GM18951 (cell line): ENCODE measurements around the gene MOB3B.

Source experiments
- POLR2A ChIP-seq: IDR thresholded peaks from 4 replicates; pipeline ENCODE4 v1.6.1; 2011; ENCODE audit warnings: mild to moderate bottlenecking; ENCODE audit not compliant: insufficient read length, insufficient read depth; ENCODE audit errors: extremely low read depth
- in situ Hi-C: fragments of 300-500 bp; cut with MboI; formaldehyde crosslinking; loops from one replicate; pipeline ENCODE4 v1.12.0; 2022; ENCODE audit warnings: low sequenced_read_pairs, mixed read lengths, inconsistent platforms; ENCODE audit not compliant: unreplicated experiment

MOB3B gene

GRCh38 chr9:27384262-27385014, 145.2 kb downstream of the MOB3B start:
- TF ChIP-seq POLR2A: no peak
- in situ Hi-C loops: no loop called here

- in situ Hi-C loops: no loop called here
- no peak for TF ChIP-seq POLR2A
These were observed 146.1 kb downstream of the MOB3B start for GRCh38 chr9:27383524-27383923.

- in situ Hi-C loops: no loop called here
- no peak for TF ChIP-seq POLR2A
These were observed 146.6 kb downstream of the MOB3B start for GRCh38 chr9:27382975-27383374.

DNA sequence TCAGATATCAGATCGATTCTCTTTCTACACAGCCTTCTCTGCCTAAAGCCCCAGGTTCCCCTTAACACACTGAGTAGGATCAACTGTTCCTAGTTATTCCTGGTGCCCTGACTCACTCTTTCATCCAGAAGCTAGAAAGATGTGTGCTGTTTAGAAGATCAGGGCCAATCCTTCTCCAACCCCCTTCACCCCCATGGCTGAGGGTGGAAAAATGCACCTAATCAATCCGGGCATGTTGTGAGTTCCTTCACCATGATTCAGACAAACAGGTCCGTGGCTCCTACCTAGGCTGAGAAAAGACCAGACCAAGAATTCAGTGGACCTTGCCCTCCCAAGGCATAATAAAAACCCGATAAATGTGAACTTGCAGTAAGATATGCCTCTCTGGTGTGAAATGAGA, 147.3 kb downstream of the MOB3B start:
- in situ Hi-C loops: no loop called here
- TF ChIP-seq POLR2A: no peak

DNA sequence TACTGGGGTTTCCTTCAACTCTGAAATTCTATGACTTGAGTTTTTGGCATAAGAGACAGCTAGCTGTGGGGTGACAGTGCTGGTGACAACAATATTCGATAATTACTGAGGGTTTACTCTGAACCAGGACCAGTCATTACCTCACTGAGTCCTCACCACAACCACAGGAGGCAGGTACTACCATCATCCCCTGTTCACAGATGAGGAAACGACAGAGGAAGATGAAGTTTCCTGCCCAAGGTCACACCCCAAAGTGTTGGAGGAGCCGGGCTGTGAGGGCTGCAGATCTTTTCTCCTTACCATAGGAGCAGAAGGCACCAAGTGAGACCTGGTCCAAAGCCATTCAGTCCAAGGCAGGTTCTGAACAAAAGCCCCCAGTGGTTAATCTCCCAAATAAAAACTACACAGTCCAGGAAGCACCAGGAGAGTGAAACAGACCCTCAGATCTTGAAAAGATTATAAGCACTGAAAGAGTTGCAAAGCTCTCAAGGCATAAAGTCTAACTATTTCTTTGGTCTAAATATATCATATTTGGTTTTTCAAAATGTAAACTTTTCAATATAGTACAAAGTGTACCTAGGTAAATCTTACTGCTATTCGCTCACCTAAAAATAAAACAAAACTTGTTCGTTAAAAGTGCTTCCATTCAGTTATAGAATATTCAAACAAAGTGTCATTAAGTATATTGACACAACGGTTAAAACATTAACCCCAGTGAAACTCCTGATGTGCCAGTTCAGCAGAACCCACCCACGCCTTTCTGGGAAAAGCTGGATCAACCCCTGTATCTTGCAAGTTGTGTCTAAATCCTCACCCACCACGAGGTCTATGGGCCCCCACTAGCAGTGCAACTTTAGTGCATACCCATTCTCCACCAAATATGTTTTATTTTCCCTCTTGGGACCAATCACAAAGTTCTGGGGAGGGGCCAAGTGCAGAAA, 150.0 kb downstream of the MOB3B start:
- in situ Hi-C loops: no loop called here
- no peak for TF ChIP-seq POLR2A

- no peak for TF ChIP-seq POLR2A
- in situ Hi-C loops: no loop called here
These were observed 151.7 kb downstream of the MOB3B start for GRCh38 chr9:27377811-27378456.

GRCh38 chr9:27377147-27377807, 152.3 kb downstream of the MOB3B start:
- in situ Hi-C loops: no loop called here
- no peak for TF ChIP-seq POLR2A

DNA sequence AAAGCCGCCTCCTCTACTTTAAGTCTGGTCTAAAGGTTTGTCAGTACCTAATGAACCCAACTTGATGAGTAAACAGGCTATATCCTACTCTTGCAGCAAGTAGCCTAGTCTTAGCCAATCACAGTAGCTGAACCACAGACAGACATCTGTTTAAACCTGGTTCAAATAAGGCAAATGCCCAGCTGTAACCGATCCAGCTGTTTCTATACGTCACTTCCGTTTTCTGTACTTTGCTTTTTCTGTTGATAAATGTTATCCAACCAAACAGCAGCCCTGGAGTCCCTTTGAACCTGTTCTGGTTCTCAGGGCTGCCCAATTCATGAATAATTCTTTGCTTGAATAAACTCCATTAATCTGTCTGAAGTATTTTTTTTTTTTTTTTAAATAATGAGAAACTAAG, 155.8 kb downstream of the MOB3B start:
- no peak for TF ChIP-seq POLR2A
- in situ Hi-C loops: no loop called here

DNA sequence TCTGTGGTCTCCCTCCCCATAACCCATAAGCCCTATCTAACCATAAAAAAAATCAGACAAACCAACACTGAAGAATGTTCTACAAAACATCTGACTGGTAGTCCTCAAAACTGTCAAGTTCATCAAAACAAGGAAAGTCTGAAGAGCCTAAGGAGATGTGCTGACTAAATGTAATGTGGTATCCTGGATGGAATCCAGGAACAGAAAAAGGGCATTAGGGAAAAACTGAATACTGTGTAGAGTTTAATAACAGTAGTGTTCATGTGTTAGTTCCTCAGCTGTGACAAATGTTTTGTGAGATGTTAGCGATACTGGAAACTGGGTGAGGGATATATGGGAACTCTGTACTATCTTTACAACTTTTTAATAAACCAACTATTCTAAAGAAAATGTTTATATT, 157.0 kb downstream of the MOB3B start:
- in situ Hi-C loops: no loop called here
- no peak for TF ChIP-seq POLR2A

- in situ Hi-C loops: no loop called here
- TF ChIP-seq POLR2A: no peak
These were observed 158.2 kb downstream of the MOB3B start for GRCh38 chr9:27371382-27371781.

GRCh38 chr9:27369591-27369990, 160.0 kb downstream of the MOB3B start:
- in situ Hi-C loops: no loop called here
- no peak for TF ChIP-seq POLR2A

DNA sequence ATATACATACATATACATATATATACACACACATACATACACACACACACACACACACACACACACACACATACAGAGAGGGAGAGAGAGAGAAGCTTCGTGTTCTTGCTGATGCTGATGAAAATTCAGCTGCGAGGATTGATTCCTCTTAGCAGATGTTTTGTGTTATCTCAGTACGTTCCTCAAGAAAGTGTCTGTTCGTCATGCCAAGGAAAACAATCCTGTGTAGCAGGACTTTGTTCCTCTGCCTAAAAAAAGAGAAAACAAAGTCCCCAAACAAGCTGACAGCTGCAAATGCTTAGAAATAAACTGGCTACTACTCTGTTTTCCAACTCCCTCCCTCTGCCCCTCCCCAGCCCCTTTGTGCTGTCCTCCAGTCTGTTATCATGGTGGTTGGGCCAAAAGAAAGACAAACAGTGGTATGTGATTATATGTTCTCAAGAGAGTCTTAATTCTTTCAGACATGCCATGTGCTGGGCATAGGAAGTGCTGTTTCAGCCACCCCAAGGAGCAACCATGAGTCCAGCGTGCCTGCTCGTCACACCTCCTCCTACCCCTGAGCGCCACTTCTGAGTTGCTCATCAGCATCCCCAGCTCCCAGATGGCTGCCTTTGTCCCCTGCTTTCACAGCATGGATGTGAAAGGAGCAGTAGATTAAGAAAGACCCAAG, 161.2 kb downstream of the MOB3B start:
- in situ Hi-C loops: no loop called here
- TF ChIP-seq POLR2A: no peak

GRCh38 chr9:27367921-27368315, 161.7 kb downstream of the MOB3B start:
- no peak for TF ChIP-seq POLR2A
- in situ Hi-C loops: no loop called here
